SK-N-SH (cell line): ENCODE results near the gene SLC29A1. TPM values are rescaled to one million over a fixed set of nuclear protein-coding genes. Genes with fewer than 3 reads are reported as not detected.

Experiments
- CTCF ChIA-PET: fragments of 300-600, 350-600 bp; formaldehyde crosslinking; extraction: SDS; loops from one replicate; lab custom pipeline; 2021; lab: Yijun Ruan, JAX
- POLR2A ChIA-PET: fragments of 350-600 bp; sonication (Branson Sonifier 250); formaldehyde crosslinking; extraction: SDS; loops from one replicate; lab custom pipeline; 2020; ENCODE audit warnings: antibody characterized with exemption, inconsistent platforms; lab: Yijun Ruan, JAX
- DNase-seq: peaks from one replicate; pipeline ENCODE4 v3.0.0; 2012
- H2AFZ ChIP-seq: fragments of 200-600 bp; sonication (generic); 2 replicates; pipeline ENCODE4 v1.8.1; 2016; ENCODE audit warnings: antibody characterized with exemption, mild to moderate bottlenecking, low read depth
- H3F3A ChIP-seq: fragments of 200-600 bp; sonication (generic); replicated peaks from 2 replicates; pipeline ENCODE3; 2016; ENCODE audit warnings: antibody characterized with exemption, mild to moderate bottlenecking; ENCODE audit not compliant: insufficient read depth
- H3K27ac ChIP-seq, 2 experiments: fragments of 200-500 bp in 1 of 2; fragments of 200-600 bp in 1 of 2; sonication (Bioruptor generic) in 1 of 2; sonication (generic), shearing (Covaris generic) in 1 of 2; 2 replicates each; pipeline versions ENCODE4 v1.5.1 to v1.6.1; 2014 to 2016; ENCODE audit warnings: low read depth in 2 of 2, inconsistent platforms in 1 of 2, low read length in 1 of 2, mild to moderate bottlenecking in 1 of 2, mixed read lengths in 1 of 2
- H3K27me3 ChIP-seq: fragments of 200-600 bp; sonication (generic), shearing (Covaris generic); 2 replicates; pipeline ENCODE4 v1.6.1; 2016; ENCODE audit warnings: mixed run types; ENCODE audit not compliant: insufficient read depth
- H3K36me3 ChIP-seq, 2 experiments: fragments of 200-500 bp in 1 of 2; fragments of 200-600 bp in 1 of 2; sonication (Bioruptor generic) in 1 of 2; sonication (generic) in 1 of 2; replicated peaks in 1 of 2; 2 replicates each; pipeline versions ENCODE3 to v1.5.1; 2014 to 2016; ENCODE audit warnings: low read length in 1 of 2, mild to moderate bottlenecking in 1 of 2; ENCODE audit not compliant: insufficient read depth in 2 of 2, control insufficient read depth in 1 of 2
- H3K4me1 ChIP-seq, 2 experiments: fragments of 200-500 bp in 1 of 2; fragments of 200-600 bp in 1 of 2; sonication (Bioruptor generic) in 1 of 2; sonication (generic), shearing (Covaris generic) in 1 of 2; 2 replicates each; pipeline versions ENCODE4 v1.5.1 to v1.6.1; 2014 to 2016; ENCODE audit warnings: low read depth in 1 of 2, low read length in 1 of 2, mixed run types in 1 of 2; ENCODE audit not compliant: insufficient read depth in 2 of 2, control insufficient read depth in 1 of 2
- H3K4me2 ChIP-seq: fragments of 200-600 bp; sonication (generic), shearing (Covaris generic); 2 replicates; pipeline ENCODE4 v1.6.1; 2017; ENCODE audit warnings: mixed run types
- H3K4me3 ChIP-seq, 2 experiments: fragments of 200-500 bp in 1 of 2; fragments of 200-600 bp in 1 of 2; sonication (Bioruptor generic) in 1 of 2; sonication (generic), shearing (Covaris generic) in 1 of 2; 2 replicates each; pipeline versions ENCODE4 v1.5.1 to v1.8.1; 2014 to 2016; ENCODE audit warnings: low read depth in 2 of 2, inconsistent platforms in 1 of 2, low read length in 1 of 2, mild to moderate bottlenecking in 1 of 2, mixed read lengths in 1 of 2, moderate library complexity in 1 of 2
- H3K79me2 ChIP-seq: fragments of 200-600 bp; sonication (generic); 2 replicates; pipeline ENCODE4 v1.8.1; 2017; ENCODE audit warnings: mild to moderate bottlenecking; ENCODE audit not compliant: insufficient read depth
- H3K9ac ChIP-seq: fragments of 200-600 bp; sonication (generic); 2 replicates; pipeline ENCODE4 v1.6.1; 2017; ENCODE audit warnings: mixed run types
- H3K9me2 ChIP-seq: fragments of 200-600 bp; sonication (generic); 2 replicates; pipeline ENCODE4 v1.6.1; 2017; ENCODE audit warnings: mixed run types
- H3K9me3 ChIP-seq: fragments of 200-600 bp; sonication (generic); 2 replicates; pipeline ENCODE4 v1.6.1; 2017; ENCODE audit warnings: mixed run types, mild to moderate bottlenecking, moderate library complexity
- H4K20me1 ChIP-seq: fragments of 200-600 bp; sonication (generic); 2 replicates; pipeline ENCODE4 v1.6.1; 2017; ENCODE audit warnings: mild to moderate bottlenecking, mixed run types; ENCODE audit not compliant: insufficient read depth
- EZH2phosphoT487 ChIP-seq: fragments of 200-600 bp; sonication (generic); IDR thresholded peaks from 2 replicates; pipeline ENCODE4 v1.6.1; 2017; ENCODE audit warnings: low read depth, mixed run types, mild to moderate bottlenecking, antibody characterized with exemption, moderate library complexity, borderline replicate concordance
- FOSL2 ChIP-seq: IDR thresholded peaks from 2 replicates; pipeline ENCODE4 v1.4.0; 2012; ENCODE audit warnings: low read depth, mild to moderate bottlenecking, moderate library complexity, borderline replicate concordance
- FOXJ3 ChIP-seq: sonication (generic); formaldehyde crosslinking; IDR thresholded peaks from 2 replicates; pipeline ENCODE4 v1.5.1; 2020; ENCODE audit warnings: mild to moderate bottlenecking, missing genetic modification reagents
- FOXM1 ChIP-seq: IDR thresholded peaks from 2 replicates; pipeline ENCODE4 v1.4.0; 2012; ENCODE audit warnings: low read depth, mild to moderate bottlenecking
- GABPA ChIP-seq: IDR thresholded peaks from 2 replicates; pipeline ENCODE4 v1.4.0; 2012; ENCODE audit warnings: low read depth, mild to moderate bottlenecking
- JUND ChIP-seq: IDR thresholded peaks from 2 replicates; pipeline ENCODE4 v1.4.0; 2012
- POLR2AphosphoS5 ChIP-seq: IDR thresholded peaks from 2 replicates; pipeline ENCODE4 v1.6.1; 2012; ENCODE audit warnings: low read depth, low read length
- RXRA ChIP-seq: IDR thresholded peaks from 2 replicates; pipeline ENCODE4 v1.4.0; 2012; ENCODE audit warnings: low read depth, mild to moderate bottlenecking, borderline replicate concordance
- SIN3A ChIP-seq: IDR thresholded peaks from 2 replicates; pipeline ENCODE4 v1.6.1; 2012; ENCODE audit warnings: low read depth, mild to moderate bottlenecking, low read length, moderate library complexity, borderline replicate concordance
- SMC3 ChIP-seq: IDR thresholded peaks from 2 replicates; pipeline ENCODE4 v1.6.1; 2012; ENCODE audit warnings: low read depth, low read length, improper control_type of control experiment
- TCF12 ChIP-seq: IDR thresholded peaks from 2 replicates; pipeline ENCODE4 v1.4.0; 2012
- TEAD4 ChIP-seq: IDR thresholded peaks from 2 replicates; pipeline ENCODE4 v1.4.0; 2012; ENCODE audit warnings: mild to moderate bottlenecking, borderline replicate concordance; ENCODE audit not compliant: insufficient read depth
- WGBS: methylation state at CpG from one replicate; pipeline ENCODE4 v1.1.6; 2017; ENCODE audit warnings: low lambda C conversion rate; 5-methylcytosine and 5-hydroxymethylcytosine counted together
- polyA plus RNA-seq, 3 experiments: library from polyadenylated mRNA; depleted of rRNA; stranded (reverse); fragments of >200 nt; gene quantifications; 2 replicates each; pipeline ENCODE4 v1.2.3, GENCODE V29; 2012
- TF ChIP-seq, protein P1 (sequence below): IDR thresholded peaks from 2 replicates; pipeline ENCODE4 v1.4.0; 2012; ENCODE audit warnings: low read depth
- TF ChIP-seq, protein P2 (sequence below): IDR thresholded peaks from 2 replicates; pipeline ENCODE4 v1.6.1; 2012; ENCODE audit warnings: mild to moderate bottlenecking, low read depth, low read length, moderate library complexity
- TF ChIP-seq, protein P3 (sequence below): fragments of 150-350 bp; IDR thresholded peaks from 2 replicates; pipeline ENCODE4 v1.6.1; 2017; ENCODE audit warnings: antibody characterized with exemption, low read length, low read depth, borderline replicate concordance
- TF ChIP-seq, protein P4 (sequence below): fragments of 200-600 bp; sonication (generic); IDR thresholded peaks from 2 replicates; pipeline ENCODE4 v1.6.1; 2017; ENCODE audit warnings: antibody characterized with exemption, mild to moderate bottlenecking, moderate library complexity

Gene SLC29A1
- polyA plus RNA-seq, 1 of the 3 experiments (the other 2 are of a cell fraction) = 44.5 TPM

DNA sequence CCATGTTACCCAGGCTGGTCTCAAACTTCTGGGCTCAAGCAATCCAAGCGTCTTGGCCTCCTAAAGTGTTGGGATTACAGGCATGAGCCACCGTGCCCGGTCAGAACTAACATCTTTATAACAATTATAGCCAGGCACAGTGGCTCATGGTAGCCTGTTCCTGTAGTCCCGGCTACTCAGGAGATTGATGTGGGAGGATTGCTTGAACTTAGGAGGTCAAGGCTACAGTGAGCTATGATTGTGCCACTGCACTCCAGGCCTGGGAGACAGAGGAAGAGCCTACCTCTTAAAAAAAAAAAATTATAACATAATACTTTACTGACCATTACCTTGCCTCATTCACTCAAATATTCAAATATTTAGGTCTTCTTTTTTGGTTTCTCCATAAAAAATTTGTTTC is 23.5 kb upstream of the SLC29A1 start:
- Histone ChIP-seq H3K9me2 (no peaks in the 10 kb centered on the region), H3K4me1 (peaks cover 0 to 2% of the 10 kb centered on the region in 2 experiments; a peak in 1 of 4 replicates), H3F3A (no peaks in the 10 kb centered on the region), H3K4me2 (no peak overlapping the region), H3K79me2 (no peaks in the 10 kb centered on the region), H4K20me1 (no peaks in the 10 kb centered on the region), H3K9me3 (no peaks in the 10 kb centered on the region), H3K27ac (no peak overlapping the region), H3K27me3 (no peaks in the 10 kb centered on the region), H3K9ac (no peak overlapping the region), H3K4me3 (no peak overlapping the region), H3K36me3 (no peaks in the 10 kb centered on the region), H2AFZ (no peak overlapping the region)
- no peak for DNase-seq
- ChIA-PET CTCF (interaction anchor here (1.4 to 4.7 kb wide), 3 partner anchors 9 to 34 kb away, joined by 3 to 25 read pairs (median 14); no protein-coding TSS in a partner anchor), POLR2A (interaction anchor here (1.2 kb wide), 1 partner anchor 10 kb away, joined by 6 read pairs; no protein-coding TSS in a partner anchor)
- no peak for TF ChIP-seq SIN3A
- TF ChIP-seq FOXM1 = no peak
- TF ChIP-seq JUND = no peak
- TF ChIP-seq, protein P1, sequence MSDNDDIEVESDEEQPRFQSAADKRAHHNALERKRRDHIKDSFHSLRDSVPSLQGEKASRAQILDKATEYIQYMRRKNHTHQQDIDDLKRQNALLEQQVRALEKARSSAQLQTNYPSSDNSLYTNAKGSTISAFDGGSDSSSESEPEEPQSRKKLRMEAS = no peak
- TF ChIP-seq POLR2AphosphoS5 = no peak
- no peak for TF ChIP-seq TEAD4
- no peak for TF ChIP-seq FOSL2
- 94% methylated on average over 4 of the region's 4 CpGs for WGBS

DNA sequence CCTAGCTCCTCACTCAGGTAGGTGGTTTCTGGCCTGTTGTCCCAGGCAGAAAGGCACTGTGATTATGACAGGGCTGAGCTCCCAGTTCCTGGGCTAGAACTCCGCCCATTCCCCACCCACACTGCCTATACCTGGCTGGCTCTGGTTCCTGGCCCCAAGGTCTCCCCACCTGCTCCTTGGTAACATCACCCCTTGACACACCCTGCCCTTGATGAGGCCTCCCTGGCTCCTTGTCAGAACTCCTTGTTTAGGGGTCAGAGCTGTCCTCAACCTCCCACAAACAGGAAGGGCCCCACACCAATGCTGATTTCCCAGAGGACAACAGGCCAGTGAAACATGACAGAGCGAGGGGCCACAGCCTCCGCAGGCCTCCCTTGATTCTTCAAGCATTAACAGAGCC is 22.2 kb upstream of the SLC29A1 start:
- H3K4me3 ChIP-seq = no peak overlapping the region
- no peak overlapping the region for H3K27ac ChIP-seq
- no peaks in the 10 kb centered on the region for H3K79me2 ChIP-seq
- H3K4me2 ChIP-seq = no peak overlapping the region
- ChIA-PET CTCF (interaction anchor here (1.0 to 4.7 kb wide), 4 partner anchors 20 to 36 kb away, joined by 3 to 25 read pairs (median 9); no protein-coding TSS in a partner anchor), POLR2A (no interaction called here)
- no peaks in the 10 kb centered on the region for H3K9me3 ChIP-seq
- H2AFZ ChIP-seq = no peak overlapping the region
- H3K9ac ChIP-seq = no peak overlapping the region
- H3K4me1 ChIP-seq = peaks cover 0 to 2% of the 10 kb centered on the region in 2 experiments; a peak in 1 of 4 replicates
- 57% methylated on average over 1 of the region's 3 CpGs for WGBS
- TF ChIP-seq JUND (no peak), FOXJ3 (CRISPR knock-in tag) (no peak), TCF12 (no peak), GABPA (no peak), RXRA (no peak), EZH2phosphoT487 (no peak), FOSL2 (no peak), SMC3 (no peak)
- TF ChIP-seq, protein P2, sequence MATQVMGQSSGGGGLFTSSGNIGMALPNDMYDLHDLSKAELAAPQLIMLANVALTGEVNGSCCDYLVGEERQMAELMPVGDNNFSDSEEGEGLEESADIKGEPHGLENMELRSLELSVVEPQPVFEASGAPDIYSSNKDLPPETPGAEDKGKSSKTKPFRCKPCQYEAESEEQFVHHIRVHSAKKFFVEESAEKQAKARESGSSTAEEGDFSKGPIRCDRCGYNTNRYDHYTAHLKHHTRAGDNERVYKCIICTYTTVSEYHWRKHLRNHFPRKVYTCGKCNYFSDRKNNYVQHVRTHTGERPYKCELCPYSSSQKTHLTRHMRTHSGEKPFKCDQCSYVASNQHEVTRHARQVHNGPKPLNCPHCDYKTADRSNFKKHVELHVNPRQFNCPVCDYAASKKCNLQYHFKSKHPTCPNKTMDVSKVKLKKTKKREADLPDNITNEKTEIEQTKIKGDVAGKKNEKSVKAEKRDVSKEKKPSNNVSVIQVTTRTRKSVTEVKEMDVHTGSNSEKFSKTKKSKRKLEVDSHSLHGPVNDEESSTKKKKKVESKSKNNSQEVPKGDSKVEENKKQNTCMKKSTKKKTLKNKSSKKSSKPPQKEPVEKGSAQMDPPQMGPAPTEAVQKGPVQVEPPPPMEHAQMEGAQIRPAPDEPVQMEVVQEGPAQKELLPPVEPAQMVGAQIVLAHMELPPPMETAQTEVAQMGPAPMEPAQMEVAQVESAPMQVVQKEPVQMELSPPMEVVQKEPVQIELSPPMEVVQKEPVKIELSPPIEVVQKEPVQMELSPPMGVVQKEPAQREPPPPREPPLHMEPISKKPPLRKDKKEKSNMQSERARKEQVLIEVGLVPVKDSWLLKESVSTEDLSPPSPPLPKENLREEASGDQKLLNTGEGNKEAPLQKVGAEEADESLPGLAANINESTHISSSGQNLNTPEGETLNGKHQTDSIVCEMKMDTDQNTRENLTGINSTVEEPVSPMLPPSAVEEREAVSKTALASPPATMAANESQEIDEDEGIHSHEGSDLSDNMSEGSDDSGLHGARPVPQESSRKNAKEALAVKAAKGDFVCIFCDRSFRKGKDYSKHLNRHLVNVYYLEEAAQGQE = no peak
- TF ChIP-seq, protein P3, sequence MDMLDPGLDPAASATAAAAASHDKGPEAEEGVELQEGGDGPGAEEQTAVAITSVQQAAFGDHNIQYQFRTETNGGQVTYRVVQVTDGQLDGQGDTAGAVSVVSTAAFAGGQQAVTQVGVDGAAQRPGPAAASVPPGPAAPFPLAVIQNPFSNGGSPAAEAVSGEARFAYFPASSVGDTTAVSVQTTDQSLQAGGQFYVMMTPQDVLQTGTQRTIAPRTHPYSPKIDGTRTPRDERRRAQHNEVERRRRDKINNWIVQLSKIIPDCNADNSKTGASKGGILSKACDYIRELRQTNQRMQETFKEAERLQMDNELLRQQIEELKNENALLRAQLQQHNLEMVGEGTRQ = no peak
- TF ChIP-seq, protein P4, sequence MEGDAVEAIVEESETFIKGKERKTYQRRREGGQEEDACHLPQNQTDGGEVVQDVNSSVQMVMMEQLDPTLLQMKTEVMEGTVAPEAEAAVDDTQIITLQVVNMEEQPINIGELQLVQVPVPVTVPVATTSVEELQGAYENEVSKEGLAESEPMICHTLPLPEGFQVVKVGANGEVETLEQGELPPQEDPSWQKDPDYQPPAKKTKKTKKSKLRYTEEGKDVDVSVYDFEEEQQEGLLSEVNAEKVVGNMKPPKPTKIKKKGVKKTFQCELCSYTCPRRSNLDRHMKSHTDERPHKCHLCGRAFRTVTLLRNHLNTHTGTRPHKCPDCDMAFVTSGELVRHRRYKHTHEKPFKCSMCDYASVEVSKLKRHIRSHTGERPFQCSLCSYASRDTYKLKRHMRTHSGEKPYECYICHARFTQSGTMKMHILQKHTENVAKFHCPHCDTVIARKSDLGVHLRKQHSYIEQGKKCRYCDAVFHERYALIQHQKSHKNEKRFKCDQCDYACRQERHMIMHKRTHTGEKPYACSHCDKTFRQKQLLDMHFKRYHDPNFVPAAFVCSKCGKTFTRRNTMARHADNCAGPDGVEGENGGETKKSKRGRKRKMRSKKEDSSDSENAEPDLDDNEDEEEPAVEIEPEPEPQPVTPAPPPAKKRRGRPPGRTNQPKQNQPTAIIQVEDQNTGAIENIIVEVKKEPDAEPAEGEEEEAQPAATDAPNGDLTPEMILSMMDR = no peak
- no peaks in the 10 kb centered on the region for H3K27me3 ChIP-seq
- no peaks in the 10 kb centered on the region for H3K36me3 ChIP-seq
- no peak for DNase-seq
- H4K20me1 ChIP-seq = no peaks in the 10 kb centered on the region
- no peaks in the 10 kb centered on the region for H3F3A ChIP-seq
- no peaks in the 10 kb centered on the region for H3K9me2 ChIP-seq
